ENCODE results near the gene MEIOSIN.
"Not testable (repeated sequence)": the region's sequence is repeated elsewhere in the genome, so short reads cannot be mapped to it uniquely, and the experiment has no call there.

The MEIOSIN gene

DNA sequence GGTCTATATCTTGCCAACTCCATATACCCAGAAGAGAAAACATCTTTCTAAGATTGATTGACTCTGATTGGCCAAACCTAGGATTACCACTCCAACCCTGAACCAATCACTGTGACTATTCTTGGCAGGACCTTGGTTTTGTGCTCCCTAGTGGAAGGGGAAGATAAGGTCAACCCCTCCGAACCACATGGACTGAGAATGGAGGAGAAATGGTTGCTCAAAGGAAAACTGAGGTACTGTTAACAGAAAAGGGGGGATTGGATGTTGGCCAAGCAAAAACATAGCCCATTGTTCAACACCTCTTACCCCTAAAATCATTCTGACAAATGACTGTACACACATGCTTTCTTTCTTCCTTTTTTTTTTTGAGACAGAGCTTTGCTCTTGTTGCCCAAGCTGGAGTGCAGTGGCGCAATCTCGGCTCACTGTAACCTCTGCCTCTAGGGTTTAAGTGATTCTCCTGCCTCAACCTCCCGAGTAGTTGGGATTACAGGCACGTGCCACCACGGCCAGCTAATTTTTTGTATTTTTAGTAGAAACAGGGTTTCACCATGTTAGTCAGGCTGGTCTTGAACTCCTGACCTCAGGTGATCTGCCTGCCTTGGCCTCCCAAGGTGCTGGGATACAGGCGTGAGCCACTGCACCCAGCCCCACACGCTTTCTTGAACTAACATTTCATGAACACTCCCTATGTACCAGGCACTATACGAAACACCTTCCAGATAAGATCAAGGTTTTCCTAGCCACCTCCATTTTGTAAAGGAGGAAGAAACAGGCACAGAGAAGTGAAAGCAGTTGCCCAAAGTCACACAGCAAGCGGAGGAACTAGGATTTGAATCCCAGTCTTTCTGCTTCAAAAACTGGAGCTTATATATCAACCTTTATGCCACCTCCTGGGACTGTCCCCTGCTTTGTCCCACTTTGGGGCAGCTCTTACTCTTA, 6.5 kb downstream of the MEIOSIN start:
- peaks cover 75% of the 10 kb centered on the region for H3K27me3 ChIP-seq
- TF ChIP-seq, protein P1, sequence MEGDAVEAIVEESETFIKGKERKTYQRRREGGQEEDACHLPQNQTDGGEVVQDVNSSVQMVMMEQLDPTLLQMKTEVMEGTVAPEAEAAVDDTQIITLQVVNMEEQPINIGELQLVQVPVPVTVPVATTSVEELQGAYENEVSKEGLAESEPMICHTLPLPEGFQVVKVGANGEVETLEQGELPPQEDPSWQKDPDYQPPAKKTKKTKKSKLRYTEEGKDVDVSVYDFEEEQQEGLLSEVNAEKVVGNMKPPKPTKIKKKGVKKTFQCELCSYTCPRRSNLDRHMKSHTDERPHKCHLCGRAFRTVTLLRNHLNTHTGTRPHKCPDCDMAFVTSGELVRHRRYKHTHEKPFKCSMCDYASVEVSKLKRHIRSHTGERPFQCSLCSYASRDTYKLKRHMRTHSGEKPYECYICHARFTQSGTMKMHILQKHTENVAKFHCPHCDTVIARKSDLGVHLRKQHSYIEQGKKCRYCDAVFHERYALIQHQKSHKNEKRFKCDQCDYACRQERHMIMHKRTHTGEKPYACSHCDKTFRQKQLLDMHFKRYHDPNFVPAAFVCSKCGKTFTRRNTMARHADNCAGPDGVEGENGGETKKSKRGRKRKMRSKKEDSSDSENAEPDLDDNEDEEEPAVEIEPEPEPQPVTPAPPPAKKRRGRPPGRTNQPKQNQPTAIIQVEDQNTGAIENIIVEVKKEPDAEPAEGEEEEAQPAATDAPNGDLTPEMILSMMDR (IDR thresholded peaks at IDR 0.05): no peak
- no peak overlapping the region for H3K4me3 ChIP-seq (ENCODE audit: low read depth in 1 of 2, low read length in 1 of 2)
- H3K9me3 ChIP-seq: no peaks in the 10 kb centered on the region
- peak overlapping the region; percentile 35 for H3K27ac ChIP-seq
- H3K4me1 ChIP-seq (ENCODE audit: control insufficient read depth in 1 of 2, insufficient read depth in 1 of 2, low read depth in 1 of 2, low read length in 1 of 2): peaks cover 9 to 12% of the 10 kb centered on the region in 2 experiments
- H3K36me3 ChIP-seq: no peaks in the 10 kb centered on the region

DNA sequence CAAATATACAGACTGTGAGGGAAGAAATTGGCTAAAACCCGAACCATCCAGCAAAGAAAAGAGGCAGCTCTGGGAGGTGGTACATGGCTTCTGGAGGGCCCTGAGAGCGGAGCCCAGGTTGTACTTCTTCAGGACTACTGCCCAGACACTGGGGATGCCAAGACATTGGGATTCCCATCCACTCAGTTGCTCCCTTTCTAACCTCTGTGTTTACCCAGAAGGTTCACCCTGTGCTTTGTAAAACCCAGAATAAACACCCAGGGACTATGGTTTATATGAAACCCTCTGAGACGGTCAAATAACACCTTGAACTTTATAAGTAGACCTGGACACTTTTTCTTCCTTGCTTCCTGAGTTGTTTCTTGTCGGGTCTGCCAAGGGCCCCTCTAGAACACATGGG, 9.7 kb downstream of the MEIOSIN start:
- H3K27me3 ChIP-seq: peaks cover 81% of the 10 kb centered on the region
- no peak overlapping the region for H3K27ac ChIP-seq
- no peaks in the 10 kb centered on the region for H3K36me3 ChIP-seq
- H3K4me1 ChIP-seq (ENCODE audit: control insufficient read depth in 1 of 2, insufficient read depth in 1 of 2, low read depth in 1 of 2, low read length in 1 of 2): peaks cover 9 to 12% of the 10 kb centered on the region in 2 experiments
- TF ChIP-seq, protein P1 (IDR thresholded peaks at IDR 0.05): no peak
- no peaks in the 10 kb centered on the region for H3K9me3 ChIP-seq
- H3K4me3 ChIP-seq (ENCODE audit: low read depth in 1 of 2, low read length in 1 of 2): no peak overlapping the region

DNA sequence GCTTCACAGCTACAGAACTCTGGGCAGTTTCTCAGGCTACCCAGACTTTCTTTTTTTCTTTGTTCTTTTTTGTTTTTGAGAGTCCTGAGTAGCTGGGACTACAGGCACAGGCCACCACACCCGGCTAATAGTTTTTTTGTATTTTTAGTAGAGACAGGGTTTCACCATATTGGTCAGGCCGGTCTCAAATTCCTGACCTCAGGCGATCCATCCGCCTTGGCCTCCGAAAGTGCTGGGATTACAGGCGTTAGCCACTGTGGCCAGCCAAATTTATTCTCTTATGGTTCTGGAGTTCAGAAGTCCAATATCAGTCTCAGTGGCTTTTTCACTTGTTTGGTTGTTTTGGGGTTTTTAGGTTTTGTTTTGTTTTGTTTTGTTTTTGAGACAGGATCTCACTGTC, 12.4 kb downstream of the MEIOSIN start:
- no peaks in the 10 kb centered on the region for H3K4me1 ChIP-seq (ENCODE audit: control insufficient read depth in 1 of 2, insufficient read depth in 1 of 2, low read depth in 1 of 2, low read length in 1 of 2)
- H3K27me3 ChIP-seq: peaks cover 83% of the 10 kb centered on the region
- H3K4me3 ChIP-seq (ENCODE audit: low read depth in 1 of 2, low read length in 1 of 2): no peak overlapping the region
- TF ChIP-seq, protein P1 (IDR thresholded peaks at IDR 0.05): no peak
- H3K36me3 ChIP-seq: no peaks in the 10 kb centered on the region
- no peaks in the 10 kb centered on the region for H3K9me3 ChIP-seq
- H3K27ac ChIP-seq: no peak overlapping the region

DNA sequence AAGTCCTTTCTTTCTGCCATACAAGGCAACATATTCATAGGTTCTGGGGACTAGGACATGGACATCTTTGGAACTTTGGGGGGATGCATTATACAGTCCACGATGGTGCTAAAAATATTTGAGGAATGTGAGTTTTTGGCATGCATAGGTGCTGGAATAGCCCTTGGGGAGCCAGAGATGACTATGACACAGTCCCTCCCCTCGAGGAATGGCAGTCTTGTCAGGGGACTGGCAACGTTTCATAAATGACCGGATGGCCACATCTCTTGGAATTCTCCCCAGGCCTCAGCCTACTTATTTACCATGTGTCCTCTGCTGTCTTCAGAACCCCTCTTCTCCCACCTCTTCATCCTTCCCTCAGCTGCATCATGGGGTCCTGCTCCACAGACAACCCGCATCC, 13.6 kb downstream of the MEIOSIN start:
- H3K9me3 ChIP-seq: no peaks in the 10 kb centered on the region
- H3K4me3 ChIP-seq (ENCODE audit: low read depth in 1 of 2, low read length in 1 of 2): no peak overlapping the region
- TF ChIP-seq, protein P1 (IDR thresholded peaks at IDR 0.05): no peak
- peaks cover 72% of the 10 kb centered on the region for H3K27me3 ChIP-seq
- no peak overlapping the region for H3K27ac ChIP-seq
- H3K36me3 ChIP-seq: no peaks in the 10 kb centered on the region
- H3K4me1 ChIP-seq (ENCODE audit: control insufficient read depth in 1 of 2, insufficient read depth in 1 of 2, low read depth in 1 of 2, low read length in 1 of 2): no peaks in the 10 kb centered on the region

DNA sequence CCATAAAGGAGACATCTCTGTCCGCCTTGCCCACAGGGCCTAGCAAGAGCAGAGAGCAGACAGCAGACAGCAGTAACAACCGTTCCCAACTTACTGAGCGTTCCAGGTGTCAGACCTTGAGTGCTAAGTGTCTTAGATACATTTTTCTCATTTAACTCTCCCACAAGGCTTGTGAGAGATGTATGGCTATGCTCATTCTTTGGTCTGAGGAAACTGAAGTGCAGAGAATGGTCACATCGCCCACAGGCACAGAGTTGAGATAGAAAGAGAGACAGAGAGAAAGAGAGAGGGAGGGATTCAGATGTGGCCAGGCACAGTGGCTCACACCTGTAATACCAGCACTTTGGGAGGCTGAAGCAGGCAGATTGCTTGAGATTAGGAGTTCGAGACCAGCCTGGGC, 14.3 kb downstream of the MEIOSIN start:
- Histone ChIP-seq H3K27ac (no peak overlapping the region), H3K27me3 (peaks cover 71% of the 10 kb centered on the region), H3K36me3 (no peaks in the 10 kb centered on the region), H3K4me3 (ENCODE audit: low read depth in 1 of 2, low read length in 1 of 2) (no peak overlapping the region), H3K9me3 (no peaks in the 10 kb centered on the region), H3K4me1 (ENCODE audit: control insufficient read depth in 1 of 2, insufficient read depth in 1 of 2, low read depth in 1 of 2, low read length in 1 of 2) (no peaks in the 10 kb centered on the region)
- TF ChIP-seq, protein P1 (IDR thresholded peaks at IDR 0.05): no peak

DNA sequence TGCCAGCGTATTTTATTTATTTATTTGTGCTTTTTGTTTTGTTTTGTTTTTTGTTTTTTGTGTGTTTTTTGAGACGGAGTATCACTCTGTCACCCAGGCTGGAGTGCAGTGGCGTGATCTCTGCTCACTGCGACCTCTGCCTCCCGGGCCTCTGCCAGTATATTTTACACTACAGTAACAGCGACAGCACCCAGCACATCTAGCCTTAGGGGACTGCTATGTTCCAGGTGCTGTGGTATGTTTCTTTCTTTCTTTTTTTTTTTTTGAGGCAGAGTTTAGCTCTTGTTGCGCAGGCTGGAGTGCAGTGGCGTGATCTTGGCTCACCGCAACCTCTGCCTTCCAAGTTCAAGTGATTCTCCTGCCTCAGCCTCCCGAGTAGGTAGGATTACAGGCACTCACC, 18.2 kb downstream of the MEIOSIN start:
- not testable (repeated sequence) for H3K36me3 ChIP-seq; H3K4me3 ChIP-seq (ENCODE audit: low read depth in 1 of 2, low read length in 1 of 2); H3K4me1 ChIP-seq (ENCODE audit: control insufficient read depth in 1 of 2, insufficient read depth in 1 of 2, low read depth in 1 of 2, low read length in 1 of 2); H3K27ac ChIP-seq; H3K9me3 ChIP-seq
- peaks cover 59% of the 10 kb centered on the region for H3K27me3 ChIP-seq
